Stomach (tissue), 4 donors: ENCODE measurements around the gene TEX26.

ENCODE experiments used
- CTCF ChIP-seq, 7 experiments: fragments of 450-650 bp in 4 of 7; fragments of 200-600 bp in 3 of 7; sonication (generic) in 3 of 7; IDR thresholded peaks; one replicate each; pipeline ENCODE4 v1.5.1; 2016 to 2019; ENCODE audit warnings: antibody characterized with exemption in 7 of 7, control low read depth in 2 of 7, mild to moderate bottlenecking in 1 of 7
- EP300 ChIP-seq: sonication (generic); formaldehyde crosslinking; IDR thresholded peaks from one replicate; pipeline ENCODE4 v1.6.1; 2017; ENCODE audit warnings: antibody characterized with exemption
- POLR2A ChIP-seq, 4 donors: fragments of 450-650 bp; IDR thresholded peaks; one replicate each; pipeline ENCODE4 v1.6.1; 2016; ENCODE audit warnings: antibody characterized with exemption in 4 of 4, control low read depth in 2 of 4, mild to moderate bottlenecking in 1 of 4, moderate library complexity in 1 of 4

GRCh38 chr13:30983431-30983830, 51.0 kb downstream of the TEX26 start:
- TF ChIP-seq POLR2A (IDR thresholded peaks at IDR 0.05) = no peak
- TF ChIP-seq CTCF (IDR thresholded peaks at IDR 0.05) = no peak
- TF ChIP-seq EP300 = no peak
